HG03565 (cell line): Measurements from ENCODE around the gene ZNF18.
"Not testable (repeated sequence)": the region's sequence is repeated elsewhere in the genome, so short reads cannot be mapped to it uniquely, and the experiment has no call there.

Experiments used
- ATAC-seq: cut with Tn5 transposase; IDR thresholded peaks from one replicate; pipeline ENCODE4 v1.9.1; 2021; ENCODE audit warnings: mild to moderate bottlenecking, moderate library complexity; ENCODE audit not compliant: unreplicated experiment

ZNF18 gene

DNA sequence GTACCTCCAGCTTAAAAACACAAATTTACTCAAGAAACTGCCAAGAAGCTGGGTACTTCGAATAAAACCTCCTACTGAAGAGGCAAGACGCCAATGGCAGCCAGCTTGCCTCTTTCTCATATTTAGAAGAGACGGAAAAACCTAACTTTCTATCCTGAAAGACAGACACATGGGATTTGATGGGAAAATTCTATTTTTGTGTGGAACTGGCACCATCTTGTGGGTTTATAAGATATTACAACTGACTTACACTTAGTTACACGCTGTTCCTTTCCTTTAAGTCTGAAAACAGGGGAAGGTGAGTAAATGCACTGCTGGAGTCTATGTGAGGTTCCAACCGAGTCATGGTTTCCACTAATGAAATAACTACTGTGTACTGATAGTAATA is 10.3 kb downstream of the ZNF18 start:
- ATAC-seq: no peak

DNA sequence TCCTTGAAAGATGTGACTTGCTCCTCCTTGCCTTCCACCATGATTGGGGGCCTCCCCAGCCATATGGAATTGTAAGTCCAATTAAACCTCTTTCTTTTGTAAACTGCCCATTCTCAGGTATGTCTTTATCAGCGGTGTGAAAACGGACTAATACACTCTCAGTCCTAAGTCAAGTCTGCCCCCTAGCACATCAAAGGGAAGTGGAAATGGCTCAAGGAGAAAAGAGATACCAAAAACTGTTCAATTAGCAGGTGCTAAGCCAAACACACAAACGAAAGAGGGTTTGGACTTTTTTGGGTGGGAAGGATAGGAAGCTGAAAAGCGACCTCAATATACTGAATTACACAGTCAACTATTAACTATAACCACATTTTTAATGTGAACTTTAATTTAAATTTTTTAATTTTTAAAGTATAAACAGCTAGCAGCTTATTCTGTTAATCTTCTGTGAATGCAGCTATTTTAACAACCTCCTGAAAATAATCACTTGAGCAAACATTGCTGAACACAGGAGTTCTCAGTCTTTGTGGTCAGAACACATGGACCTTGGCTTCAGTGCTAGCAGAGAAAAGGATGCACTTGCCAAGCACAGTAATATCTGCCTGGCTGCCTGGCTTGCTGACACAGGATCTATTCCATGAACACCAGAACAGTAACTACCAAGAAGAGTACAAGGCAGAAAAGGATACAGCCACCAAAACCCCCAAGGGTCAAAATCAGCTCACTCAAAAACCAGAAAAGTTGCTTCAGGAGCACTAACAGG is 10.9 kb downstream of the ZNF18 start:
- no peak for ATAC-seq

DNA sequence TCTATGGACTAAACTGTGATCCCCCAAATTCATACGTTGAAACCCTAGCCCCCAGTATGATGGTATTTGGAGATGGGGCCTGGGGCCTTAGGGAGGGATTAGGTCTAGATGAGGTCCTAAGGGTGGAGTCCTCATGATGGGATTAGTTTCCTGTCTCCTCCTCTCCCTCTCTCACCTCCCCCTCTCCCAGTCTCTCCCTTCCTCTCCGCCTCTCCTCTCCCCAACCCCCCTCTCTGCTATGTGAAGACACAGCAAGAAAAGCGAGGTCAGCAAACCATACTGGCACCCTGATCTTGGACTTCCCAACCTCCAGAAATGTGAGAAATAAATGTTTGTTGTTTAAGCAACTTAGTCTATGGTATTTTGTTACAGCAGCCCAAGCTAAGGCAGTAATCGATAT is 15.4 kb downstream of the ZNF18 start:
- ATAC-seq: no peak

DNA sequence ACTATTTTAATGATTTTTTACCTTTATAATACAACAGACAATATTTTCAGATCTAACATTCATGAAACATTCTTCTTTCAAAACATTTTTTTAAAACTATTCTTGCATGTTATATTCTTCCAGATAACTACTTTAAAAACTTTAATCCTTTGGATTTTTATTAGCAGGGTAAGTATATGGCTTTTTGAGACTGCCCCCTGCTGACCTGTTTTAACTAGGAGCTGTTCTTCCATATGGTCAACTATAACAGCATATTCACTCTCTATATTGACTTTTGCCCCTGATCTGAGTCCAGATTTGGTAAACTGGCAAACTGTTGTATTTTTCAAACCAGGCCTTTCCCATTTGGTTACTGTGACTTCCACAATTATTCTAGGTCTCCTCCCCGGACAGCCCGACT is 16.5 kb downstream of the ZNF18 start:
- no peak for ATAC-seq

DNA sequence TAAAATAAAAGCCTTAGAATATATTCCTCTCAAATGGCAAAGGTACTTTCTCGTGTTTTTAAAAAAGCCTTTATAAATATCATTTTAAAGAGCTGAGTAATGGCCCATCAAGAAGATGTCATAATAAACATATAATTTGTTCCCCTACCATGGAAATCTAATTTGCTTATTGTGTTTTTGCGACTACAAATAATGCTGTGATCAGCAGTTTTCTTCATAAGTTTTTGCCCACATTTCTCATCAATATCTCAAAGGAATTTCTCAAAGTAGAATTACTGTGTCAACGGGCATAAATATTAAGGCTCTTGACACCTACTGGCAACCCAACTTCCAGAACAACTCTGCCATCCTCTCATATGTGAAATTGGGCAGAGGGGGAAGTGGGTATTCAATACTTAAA is 17.5 kb downstream of the ZNF18 start:
- no peak for ATAC-seq

DNA sequence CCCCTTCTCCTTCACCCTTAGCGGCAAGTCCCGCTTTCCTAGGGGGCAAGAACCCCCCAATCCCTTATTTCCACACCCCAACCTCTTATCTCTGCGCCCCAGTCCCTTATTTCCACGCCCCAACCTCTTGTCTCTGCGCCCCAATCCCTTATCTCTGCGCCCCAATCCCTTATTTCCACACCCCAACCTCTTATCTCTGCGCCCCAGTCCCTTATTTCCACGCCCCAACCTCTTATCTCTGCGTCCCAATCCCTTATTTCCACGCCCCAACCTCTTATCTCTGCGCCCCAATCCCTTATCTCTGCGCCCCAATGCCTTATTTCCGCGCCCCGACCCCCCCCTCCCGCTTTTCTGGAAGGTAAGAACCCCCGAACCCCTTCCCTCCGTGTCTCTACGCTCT is 24.5 kb downstream of the ZNF18 start:
- not testable (repeated sequence) for ATAC-seq

DNA sequence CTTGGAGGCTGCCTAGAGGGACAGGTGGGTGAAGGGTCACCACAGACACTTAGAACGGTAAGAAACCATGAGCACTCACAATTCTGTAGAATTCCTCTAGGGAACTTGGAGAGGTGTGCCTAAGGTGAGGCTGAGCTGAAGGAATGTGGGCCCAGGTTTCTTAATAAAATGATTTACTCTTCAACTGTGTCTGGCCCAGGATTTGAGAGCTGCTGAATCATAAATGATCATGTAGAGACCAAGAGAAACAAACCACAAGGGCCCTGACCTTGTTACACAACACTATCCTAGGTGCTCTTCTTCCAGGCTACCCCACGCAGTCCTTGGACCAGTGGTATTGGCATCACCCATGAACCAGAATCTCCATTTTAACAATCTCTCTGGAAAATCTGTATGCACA is 27.7 kb downstream of the ZNF18 start:
- ATAC-seq: no peak

DNA sequence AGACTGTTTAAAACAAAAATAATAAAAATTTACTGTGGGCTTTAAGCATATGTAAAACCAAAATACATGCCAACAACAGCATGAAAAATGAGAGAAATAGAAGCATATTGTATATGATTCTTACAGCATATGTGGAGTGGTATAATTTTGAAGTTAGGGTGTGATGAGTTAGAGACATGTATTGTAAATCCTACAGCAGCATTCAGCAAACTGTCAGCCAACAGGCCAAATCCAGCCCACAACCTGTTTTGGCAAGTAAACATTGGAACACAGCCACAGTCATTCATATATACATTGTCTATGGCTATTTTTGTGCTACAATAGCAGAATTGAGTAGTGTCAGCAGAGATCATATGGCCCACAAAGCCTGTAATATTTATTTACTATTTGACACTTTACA is 42.3 kb downstream of the ZNF18 start:
- no peak for ATAC-seq

DNA sequence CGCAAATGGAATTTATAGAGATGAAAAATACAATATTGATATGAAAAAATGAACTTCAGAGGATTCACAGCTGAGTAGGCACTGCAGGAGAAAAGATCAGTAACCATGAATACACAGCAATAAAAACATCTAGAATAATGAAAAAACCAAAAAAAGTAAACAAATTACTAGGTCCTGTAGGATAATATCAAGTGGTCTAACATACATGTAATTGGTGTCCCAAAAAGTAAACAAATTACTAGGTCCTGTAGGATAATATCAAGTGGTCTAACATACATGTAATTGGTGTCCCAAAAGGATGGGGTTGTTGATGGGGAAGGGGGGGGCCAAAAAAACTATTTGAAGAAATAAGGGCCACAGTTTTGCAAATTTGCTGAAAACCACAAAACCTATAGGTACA is 43.4 kb downstream of the ZNF18 start:
- ATAC-seq: no peak

DNA sequence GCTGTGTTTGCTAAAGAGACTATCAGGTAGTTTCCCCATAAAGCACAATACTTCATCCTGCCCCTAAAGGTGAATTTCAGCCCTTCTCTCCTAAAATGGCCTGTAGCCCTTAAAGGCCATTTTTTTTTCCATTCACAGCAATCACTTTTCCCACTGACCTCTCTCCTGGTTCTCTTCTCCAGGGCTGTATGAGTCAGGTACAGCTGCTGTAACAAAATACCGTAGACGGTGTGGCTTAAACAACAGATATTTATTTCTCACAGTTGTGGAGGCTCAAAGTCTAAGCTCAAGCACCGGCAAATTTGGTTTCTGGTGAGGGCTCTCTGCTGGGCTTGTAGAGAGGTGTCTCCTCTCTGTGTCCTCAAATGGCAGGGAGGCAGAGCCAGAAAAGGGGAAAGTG is 44.7 kb downstream of the ZNF18 start:
- ATAC-seq: no peak

DNA sequence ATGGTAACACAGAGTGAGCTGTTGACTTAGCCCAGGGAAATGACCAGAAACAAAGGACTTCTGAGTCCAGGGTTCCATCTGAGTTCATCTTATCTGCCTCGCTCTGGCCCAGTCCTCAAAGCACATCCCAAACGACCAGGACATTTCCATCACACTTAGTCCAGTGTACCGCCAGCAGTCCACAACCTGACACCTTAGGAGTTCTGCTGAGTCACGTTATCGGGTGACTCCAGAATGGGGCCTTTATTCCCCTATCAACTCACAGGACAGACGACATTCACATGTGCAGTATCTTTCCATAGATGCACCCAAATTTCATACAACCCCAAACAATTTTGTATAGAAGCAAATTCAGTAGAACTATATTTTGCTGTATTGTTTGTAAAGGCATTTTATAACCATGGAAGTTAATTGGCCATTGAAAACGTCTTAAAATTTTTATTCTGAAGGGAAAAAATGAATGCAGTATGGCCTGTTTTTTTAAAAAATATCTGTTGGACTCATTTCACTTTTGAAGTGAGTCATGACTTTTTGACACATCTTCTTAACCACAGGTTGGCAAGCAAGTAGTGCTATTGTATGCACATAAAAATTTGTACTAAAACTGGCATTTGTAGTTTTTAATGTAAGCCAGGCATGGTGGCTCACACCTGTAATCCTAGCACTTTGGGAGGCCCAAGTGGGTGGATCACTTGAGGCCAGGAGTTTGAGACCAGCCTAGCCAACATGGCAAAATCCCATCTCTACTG is 46.3 kb downstream of the ZNF18 start:
- ATAC-seq: no peak

DNA sequence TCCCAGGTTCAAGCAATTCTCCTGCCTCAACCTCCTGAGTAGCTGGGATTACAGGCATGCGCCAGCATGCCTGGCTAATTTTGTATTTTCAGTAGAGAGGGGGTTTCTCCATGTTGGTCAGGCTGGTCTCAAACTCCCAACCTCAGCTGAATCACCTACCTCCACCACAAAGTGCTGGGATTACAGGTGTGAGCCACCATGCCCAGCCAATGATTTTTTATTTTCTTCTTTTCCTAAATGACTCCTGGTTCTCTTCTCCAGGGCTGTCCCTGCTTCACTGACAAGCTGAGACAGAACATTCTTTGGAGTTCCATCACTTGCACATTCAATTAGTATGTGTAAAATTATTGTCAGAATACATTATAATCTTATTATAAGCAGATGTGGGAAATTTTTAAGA is 47.7 kb downstream of the ZNF18 start:
- ATAC-seq: not testable (repeated sequence)

DNA sequence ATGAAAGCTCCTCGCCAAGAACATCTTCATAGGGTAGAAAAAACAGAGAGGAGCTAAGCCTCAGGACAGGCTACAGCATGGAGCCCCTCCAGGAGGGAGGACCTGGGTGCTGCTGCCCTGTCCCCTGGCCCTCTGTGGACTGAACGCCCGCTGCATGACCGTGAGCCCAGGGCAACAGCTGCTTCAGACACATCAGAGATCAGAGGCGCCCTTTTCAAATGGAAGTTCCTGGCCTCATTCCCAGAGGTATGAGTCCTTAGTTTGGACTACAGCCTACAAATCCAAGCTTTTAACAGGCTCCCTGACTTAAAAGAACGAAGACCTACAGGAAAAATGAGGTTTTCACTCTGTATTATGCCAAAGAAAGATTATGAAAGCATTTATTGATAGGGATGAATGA is 48.5 kb downstream of the ZNF18 start:
- no peak for ATAC-seq

DNA sequence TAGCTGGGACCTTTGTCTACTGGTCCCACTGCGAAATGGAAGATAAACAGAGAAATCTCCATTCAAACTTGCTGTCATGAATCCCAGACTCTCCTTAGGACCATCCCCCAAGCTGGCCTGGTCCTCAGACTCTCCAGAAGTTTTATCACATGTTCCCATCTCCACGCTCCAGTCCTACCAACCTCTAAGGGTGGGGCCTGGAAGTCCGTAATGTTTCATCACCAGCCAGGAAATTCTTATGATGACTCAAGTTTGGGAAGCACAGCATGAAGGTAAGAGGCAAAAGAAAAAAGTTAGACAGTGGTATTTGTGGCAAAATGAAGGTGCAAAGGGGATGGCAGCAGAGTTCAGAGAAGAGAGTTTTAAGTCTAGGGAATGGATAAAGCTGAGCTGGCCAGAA is 52.7 kb downstream of the ZNF18 start:
- ATAC-seq: no peak

DNA sequence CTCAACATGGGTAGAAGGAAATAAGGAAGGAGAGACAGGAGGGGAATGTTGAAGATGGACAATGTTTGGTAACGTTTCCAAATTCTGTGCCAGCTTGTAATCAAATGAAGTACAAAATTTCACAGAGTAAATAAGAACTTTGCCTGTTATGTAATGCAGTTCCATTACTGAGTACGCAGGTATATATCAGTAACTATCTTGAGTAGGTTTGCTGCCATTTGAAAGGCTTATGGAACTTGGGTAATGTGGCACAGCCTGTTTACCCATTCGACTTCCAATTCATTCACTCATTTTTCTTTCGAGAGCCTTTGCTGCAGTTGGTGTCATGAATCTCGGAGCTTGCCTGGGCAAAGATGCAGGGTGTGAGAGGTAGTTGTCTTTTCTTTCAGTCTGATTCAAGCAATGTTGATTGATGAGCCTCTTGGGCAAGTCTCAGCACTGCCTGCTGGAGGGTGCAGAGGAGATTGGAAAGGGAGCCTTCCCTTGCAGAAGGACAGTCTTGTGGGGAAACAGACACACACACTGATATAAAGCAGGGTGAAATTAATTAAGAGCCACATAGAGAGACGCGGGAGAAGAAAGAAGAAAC is 53.4 kb downstream of the ZNF18 start:
- no peak for ATAC-seq

DNA sequence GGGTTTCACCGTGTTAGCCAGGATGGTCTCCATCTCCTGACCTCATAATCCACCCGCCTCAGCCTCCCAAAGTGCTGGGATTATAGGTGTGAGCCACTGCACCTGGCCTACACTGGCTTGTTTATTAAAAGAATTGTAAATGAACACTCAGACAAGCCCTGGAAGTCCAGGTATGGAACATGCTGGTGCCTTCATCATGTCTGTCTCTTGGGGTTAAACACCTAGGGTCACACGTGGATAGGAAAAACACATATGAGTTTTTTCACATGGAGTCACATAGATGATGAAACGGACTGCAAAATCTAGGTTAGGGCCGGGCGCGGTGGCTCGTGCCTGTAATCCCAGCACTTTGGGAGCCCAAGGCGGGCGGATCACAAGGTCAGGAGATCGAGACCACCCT is 54.2 kb downstream of the ZNF18 start:
- ATAC-seq: not testable (repeated sequence)

DNA sequence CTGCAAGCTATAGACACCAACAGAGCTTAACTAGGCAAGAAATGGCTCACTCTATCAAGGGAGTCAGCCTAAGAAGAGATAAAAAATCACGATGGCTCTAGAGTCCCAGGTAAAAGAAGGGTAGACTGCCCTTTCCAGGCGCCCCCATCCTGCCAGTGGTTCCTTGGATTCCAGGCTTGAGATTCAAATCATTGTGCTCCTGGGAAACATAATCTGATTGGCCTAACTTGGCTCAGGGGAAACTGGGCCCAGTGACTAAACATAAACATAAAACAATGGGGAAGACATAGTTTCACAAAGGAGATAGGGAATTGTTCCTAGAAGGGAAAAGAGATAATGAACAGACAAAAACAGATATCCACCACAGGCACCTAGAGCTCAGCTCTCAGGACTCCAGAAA is 56.4 kb downstream of the ZNF18 start:
- ATAC-seq: no peak

DNA sequence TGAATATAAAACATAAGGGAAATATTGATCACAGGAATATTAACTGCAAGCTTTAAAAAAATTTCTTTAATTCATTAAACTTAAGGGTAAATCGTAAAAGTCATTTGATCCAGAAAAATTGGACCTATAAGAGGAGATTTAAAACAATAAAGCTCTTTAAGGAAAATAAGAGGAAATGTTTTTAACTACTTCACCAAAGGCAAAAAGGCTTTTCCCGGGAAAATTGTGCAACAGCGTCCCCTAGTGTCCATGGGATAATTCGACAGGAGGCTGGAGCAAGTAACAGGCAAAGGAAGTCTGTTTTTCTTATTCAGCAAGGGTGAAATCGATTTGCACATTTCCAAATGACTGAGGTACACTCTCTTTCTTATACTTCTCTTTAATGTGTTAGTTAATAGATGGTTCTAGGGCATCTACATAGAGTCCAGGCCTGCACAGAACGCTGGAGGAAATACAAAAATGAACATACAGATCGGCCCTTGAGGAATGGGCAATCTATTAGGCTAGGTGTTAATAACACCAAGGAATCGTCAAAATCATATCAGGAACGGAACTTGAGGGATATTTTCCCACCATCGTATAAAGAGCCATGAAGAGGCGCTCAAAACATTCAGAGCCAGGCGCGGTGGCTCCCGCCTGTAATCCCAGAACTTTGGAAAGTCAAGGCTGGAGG is 61.4 kb downstream of the ZNF18 start:
- ATAC-seq: no peak

DNA sequence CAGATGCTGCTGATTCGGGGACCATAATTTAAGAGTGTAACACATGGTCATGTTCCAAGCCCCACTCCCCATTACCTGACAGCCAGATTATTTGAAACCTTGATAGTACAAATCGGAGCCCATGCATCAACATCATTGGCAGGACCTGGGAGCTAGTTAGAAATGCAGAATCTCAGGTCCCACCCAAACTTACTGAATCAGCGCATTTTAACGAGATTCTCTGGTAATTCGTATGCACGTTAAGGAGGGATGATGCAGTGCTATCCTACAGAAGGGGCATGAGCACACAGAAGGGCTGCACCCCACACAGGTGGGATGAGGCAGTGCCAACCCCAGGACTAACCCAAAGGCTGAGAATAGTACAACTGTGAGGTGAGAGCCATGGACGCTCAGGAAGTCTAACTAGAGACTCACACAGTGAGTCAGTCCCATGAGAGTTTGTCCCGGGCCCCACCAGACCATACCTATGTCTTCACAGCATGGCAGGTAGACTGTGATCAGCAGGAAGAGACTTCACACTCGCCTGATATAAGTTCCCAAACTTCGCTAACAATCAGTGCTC is 64.9 kb downstream of the ZNF18 start:
- ATAC-seq: no peak

DNA sequence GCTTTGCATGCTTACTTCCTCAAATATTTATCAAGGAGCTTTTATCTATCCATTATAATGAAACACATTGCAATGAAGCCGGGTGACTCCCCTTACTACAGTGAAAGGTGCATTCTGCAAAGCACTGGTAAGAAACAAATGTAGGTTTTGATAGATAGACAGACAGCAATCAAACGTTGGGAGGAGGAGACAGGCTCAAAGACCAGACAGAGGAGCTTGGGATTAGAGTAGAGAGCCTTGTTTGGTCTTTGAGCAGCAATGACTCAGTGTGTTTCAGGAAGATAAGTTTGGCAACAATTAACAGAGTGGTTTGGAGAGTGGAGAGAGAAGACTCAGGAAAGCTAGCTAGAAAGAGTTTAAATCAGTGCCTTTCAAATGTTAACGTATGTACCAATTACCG is 68.8 kb downstream of the ZNF18 start:
- ATAC-seq: no peak
